Hindlimb muscle (tissue), 1 donor: Measurements from ENCODE around the gene NUP214. TPM values are rescaled to one million over a fixed set of nuclear protein-coding genes. Genes with fewer than 3 reads are reported as not detected.
A peak's percentile ranks its signal among the peaks of the same experiment; 100 is the strongest.
"Not testable (repeated sequence)": the region's sequence is repeated elsewhere in the genome, so short reads cannot be mapped to it uniquely, and the experiment has no call there.

Source experiments
- DNase-seq: peaks from one replicate; pipeline ENCODE4 v3.0.0-alpha.2; 2013
- polyA plus RNA-seq: library from polyadenylated mRNA; unstranded; fragments of 120-200 nt; gene quantifications from one replicate; pipeline ENCODE4 v1.2.1, GENCODE V29; 2013; ENCODE audit not compliant: insufficient read length

The NUP214 gene
- polyA plus RNA-seq, 1 donor, result 34.7 TPM

DNA sequence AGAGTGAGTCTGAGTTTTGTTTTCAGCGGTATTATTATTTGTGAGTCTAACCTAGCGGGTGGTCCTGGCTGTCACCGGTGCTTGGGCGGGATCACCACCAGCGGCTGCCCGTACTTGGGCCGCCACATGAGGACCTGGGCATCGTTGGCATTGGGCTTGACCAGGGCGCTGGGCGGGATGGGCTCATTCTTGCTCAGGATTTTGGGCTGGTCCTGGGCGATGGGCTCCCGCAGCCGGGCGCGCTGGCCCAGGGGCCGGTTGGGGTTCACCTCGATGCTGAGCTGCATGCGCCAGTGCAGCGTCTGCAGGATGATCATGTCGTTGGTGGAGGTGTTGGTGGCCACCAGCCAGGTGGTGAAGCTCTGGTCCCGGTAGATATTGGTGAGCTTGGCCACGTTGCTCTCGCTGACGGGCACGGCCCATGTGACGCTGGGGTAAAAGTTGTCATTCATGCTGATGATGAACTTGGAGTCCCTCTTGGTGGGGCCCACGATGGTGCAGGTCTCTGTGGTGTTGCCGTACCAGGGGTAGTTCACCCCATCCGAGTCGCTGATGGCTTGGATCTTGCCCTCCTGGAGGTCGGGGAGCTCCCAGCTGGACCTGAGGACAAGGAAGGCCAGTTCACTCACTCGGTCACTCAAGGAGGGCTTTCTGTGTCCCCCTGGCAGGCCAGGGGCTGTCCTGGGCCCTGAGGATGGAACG is 135.5 kb downstream of the NUP214 start:
- DNase-seq, result no peak

DNA sequence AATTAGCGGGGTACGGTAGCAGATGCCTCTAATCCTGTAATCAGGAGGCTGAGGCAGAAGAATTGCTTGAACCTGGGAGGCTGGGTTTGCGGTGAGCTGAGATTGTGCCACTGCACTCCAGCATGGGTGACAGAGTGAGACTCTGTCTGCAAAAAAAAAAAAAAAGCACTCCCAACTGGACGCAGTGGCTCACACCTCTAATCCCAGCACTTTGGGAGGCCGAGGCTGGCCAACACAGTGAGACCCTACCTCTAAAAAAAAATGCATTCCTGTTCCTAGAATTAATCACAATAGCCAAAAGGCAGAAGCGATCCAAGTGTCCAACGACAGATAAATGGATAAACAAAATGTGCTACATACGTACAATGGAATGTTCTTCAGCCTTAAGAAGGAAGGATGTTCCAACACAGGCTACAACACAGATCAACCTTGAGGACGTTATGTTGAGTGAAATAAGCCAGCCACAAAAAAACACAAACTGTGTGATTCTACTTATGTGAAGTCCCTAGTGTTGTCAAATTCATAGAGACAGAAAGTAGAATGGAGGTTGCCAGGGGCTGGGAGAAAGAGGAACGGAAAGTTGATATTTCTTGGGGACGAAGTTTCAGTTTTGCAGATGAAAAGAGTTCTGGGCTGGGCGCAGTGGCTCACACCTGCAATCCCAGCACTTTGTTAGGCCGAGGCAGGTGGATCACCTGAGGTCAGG is 137.1 kb downstream of the NUP214 start:
- DNase-seq, result no peak

DNA sequence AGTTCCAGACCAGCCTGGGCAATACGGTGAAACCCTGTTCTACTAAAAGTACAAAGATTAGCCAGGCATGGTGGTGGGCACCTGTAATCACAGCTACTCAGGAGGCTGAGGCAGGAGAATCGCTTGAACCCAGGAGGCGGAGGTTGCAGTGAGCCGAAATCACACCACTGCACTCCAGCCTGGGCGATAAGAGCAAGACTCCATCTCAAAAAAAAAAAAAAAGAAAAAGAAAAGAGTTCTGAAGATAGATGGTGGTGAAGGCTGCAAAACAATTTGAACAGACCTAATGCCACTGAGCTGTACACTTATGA is 137.6 kb downstream of the NUP214 start:
- DNase-seq, result not testable (repeated sequence)

DNA sequence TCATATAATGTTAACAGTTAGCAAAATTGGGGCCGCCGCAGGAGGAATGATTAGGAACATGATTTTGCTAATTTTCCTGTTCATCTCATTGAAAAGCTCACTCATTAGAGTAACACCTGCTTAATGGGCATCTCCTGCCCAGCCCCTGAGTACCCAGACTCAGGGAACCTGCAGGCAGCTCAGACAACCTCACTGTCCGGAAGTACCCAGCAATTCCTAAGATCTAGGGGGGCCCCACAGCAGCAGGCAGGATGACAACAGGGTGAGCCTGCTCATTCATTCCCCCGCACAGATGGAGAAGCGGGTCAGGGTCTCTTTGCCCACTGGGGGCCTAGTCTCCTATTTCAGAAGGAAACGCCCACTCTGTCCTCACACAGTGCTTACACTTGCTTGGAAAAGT is 138.3 kb downstream of the NUP214 start:
- no peak for DNase-seq

DNA sequence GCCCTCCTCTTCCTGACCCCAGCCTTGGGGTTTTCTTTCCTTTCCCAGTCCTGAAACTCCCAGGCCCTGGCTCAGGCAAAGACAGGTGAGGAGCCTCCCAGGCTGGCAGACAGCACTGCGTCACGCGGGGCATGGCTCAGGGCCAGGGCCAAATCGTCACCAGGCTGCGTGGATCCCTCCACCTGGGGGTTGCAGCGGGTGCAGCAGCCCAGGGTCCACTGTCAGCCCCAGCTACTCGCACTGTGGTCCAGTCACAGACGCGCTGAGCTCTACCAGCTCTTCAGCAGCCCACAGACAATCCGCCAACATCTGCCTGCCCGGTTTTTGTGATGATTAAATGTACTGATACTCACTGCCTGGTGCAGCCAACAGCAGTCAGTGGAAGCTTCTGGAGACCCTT is 138.8 kb downstream of the NUP214 start:
- no peak for DNase-seq

DNA sequence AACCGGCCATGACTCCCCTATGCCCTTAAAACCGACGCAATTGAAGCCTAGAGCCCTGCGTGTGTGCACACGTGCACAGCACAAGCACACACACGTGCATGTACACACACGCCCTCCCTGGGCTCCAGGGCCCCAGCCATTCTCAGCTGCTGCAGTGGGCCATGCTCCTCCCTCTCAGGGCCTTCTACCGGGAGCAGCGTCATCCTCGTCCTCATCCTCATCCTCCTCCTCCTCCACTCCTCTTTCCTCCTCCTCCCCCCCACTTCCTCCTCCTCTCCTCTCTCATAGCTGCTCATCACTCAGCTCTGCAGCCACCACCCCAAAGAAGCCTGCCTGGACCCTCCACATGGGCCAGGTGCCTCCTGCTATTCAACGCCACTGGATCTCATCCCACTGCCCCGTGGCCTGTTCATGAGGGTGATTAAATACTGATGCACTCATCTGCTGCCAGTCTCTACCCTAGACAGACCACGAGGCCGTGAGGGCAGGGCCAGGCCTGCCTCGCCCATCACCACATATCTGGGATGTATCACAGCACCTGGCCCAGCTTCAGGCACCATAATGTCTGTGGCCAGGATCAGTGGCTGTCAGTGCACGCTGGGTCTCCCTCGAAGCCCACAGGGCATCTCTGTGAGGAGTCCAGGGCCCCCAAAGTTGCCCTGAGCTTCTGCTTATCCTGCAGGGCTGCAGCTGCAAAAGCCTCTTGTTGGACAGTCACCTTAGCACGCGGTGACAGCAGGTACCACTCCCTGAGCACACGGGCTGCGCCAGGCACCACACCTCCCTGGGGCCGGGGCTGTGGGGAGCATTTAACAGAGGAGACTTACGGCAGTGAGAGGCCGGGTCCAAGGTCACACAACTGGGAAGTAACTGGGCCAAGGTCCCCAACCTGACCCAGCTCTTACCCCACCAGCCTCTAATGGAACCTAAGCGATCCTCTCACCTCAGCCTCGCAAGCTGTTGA is 141.2 kb downstream of the NUP214 start:
- DNase-seq, result no peak

DNA sequence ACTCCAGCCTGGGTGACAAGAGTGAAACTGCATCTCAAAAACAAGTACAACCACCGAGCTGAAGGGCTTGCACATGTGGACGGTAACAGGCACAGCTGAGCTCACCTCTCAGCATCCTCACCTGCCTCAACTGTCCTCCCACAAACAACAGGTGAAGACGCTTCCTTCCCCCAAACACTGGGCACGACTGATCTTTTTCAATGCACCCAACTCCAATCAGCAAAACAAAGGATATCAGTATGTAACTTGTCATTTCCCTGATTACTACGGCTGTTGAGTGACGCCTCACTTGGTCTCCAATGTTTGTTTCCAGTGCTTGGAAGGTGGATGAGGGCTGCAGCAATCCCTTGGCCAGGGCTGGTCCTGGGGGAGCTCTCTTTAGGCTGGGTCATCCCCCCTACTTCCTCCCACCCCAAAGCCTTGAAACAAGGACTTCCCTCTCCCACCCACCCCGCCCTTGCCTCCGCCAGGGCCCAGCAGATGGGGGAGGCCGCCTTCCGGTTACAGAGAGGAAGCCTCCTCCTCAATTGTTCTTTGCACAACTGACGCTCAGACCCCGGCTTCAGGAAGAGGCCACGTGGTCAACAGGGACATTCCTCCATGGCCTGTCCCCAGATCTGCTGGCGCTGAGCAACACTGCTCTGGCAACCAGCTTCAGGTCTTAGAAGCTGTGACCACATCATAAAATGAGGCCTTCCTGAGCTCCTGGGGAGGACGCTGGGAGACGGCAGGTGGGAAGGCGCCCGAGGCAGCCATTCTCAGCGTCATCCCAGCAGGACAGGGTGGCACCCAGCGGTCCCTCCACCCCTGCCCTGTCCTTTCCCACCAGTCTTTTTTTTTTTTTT is 145.0 kb downstream of the NUP214 start:
- peak; percentile 54 for DNase-seq

DNA sequence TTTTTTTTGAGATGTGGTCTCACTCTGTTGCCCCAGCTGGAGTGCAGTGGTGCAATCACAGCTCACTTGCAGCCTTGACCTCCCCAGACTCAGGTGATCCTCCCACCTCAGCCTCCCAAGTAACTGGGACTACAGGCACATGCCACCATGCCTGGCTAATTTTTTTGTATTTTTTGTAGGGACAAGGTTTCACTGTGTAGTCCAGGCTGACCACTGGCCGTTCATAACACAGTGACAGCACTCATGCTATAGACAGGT is 145.6 kb downstream of the NUP214 start:
- not testable (repeated sequence) for DNase-seq

DNA sequence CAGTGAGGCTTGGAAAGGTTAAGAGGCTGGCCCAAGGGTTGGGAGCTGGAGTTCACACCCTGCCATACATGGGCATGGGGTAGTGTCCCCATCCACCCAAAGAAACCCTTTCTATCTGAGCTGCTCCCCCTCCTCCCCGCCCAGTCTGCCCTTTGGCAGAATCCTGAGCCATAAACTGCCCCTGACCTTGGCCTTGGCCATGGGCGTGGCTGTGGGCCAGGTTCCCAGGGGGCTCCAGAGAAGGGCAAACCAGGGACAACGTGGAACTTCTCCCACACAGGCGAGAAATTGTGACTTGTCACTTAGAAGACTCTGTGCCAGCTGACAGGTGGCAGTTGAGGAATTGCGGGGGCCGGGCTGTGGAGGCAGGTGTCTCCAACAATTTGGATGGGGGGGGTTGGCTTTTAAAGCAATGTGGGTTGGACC is 146.1 kb downstream of the NUP214 start:
- no peak for DNase-seq

DNA sequence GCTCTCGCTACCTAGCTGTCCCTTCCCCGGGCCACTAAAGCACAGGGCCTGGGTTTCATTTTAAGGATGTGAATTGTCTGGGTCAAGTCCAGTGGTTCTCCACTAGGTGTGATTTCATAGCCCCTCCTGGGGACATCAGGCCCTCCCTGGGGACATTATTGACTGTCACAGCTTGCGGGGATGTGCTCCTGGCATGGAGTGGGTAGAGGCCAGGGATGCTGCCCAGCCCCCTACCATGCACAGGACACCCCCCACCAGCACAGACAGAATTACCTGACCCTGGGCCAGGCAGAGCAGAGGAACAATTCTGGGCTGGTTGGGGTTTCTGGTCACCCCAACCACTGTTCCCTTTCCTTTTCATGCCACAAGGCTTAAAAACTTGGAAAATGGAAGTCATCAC is 146.8 kb downstream of the NUP214 start:
- no peak for DNase-seq

DNA sequence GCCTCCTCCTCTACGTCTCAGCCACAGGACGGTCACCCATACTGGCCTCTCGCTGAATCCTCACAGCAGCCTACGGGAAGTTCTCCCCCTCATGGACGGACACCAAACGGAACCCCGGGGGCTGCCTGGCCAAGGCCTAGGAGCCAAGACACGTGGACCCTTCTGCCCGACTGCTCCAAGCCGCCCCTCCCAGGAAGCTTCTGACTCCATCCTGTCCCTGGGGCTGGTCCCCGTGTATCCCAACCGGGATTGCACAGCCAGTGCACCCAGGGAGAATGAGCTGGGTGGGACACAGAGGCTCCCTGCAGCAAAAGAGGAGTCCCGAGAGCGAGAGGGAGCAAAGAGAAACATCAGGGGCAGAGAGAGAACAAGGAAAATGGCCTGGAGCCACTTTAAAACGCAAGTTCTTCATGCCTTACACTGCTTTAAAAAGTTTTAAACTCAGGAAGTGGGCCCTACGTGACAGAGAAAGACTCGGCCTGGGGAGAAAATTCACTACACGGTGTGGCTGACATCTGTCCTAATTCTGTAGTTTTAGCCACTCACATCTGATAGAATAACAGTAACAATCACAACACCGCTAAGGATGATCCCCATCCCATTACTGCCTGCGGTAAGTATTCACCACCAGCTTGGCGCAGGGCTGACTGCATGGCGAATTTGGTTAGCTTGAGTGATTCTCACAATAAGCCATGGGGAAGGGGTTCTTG is 147.9 kb downstream of the NUP214 start:
- DNase-seq, result no peak

DNA sequence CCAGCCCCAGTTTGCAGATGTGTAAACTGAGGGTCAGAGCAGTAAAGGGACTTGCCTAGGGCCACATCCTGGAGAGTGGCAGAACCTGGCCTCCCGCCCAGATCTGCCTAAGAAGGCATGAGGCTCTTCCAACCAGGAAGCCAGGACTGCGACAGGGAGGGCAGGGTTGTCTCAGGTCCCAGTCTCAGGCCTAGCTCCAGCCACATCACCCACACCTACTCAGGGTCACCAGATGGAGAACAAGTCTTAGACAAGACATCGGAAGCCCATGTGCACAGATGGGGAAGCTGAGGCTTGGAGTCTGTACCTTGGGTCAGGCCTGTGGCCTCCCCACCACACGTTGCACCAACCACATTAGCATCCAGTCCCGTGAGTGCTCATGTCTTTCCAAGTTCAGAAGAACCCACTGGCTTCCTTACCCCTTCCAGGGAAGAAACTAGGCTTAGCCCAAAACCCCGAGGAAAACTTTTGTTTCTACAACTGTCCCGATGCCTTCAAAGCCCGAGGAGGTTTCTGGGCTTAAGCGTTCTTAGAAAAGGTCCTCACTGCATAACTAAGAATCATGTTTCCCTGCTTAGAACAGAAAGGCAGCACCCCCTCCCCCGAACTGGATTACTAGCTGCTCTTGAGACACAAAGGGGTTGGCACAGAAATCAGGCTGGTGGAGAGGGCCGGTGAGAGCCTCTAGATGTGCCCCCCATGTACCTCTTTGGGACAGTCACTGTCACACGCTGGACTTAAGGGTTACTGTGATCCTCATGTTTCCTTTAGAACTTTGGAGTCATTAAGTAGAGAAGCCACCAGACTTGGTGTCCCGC is 148.7 kb downstream of the NUP214 start:
- DNase-seq, result no peak

DNA sequence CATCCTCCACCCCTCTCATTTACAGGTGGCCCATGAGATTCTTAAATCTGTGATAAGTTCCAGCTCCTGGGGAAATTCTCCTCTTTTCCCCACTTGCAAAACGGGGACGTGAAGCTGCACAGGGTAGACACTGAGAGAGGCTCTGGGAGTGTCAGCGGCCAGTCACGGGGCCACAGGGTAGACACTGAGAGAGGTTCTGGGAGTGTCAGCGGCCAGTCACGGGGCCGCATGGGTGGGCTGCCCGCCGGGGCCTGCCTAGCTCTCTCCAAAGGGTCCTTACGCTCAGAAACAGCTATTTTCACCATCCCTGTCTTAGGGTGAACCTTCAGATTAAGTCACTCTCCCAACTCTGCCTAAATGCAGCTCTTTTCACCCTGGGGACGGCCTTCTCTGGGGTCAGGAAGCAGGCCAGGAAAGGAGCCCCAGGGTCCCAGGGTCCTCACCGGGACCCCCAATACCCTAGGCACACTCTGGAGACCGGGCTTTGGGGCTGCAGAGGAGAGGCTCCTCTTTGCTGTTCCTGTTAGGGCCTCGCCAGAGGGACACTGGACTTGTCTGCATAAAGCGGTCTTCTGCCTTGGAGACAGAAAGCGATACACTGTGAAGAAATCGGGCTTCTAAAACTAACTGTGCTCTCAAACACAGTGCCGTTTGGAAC is 149.4 kb downstream of the NUP214 start:
- no peak for DNase-seq

DNA sequence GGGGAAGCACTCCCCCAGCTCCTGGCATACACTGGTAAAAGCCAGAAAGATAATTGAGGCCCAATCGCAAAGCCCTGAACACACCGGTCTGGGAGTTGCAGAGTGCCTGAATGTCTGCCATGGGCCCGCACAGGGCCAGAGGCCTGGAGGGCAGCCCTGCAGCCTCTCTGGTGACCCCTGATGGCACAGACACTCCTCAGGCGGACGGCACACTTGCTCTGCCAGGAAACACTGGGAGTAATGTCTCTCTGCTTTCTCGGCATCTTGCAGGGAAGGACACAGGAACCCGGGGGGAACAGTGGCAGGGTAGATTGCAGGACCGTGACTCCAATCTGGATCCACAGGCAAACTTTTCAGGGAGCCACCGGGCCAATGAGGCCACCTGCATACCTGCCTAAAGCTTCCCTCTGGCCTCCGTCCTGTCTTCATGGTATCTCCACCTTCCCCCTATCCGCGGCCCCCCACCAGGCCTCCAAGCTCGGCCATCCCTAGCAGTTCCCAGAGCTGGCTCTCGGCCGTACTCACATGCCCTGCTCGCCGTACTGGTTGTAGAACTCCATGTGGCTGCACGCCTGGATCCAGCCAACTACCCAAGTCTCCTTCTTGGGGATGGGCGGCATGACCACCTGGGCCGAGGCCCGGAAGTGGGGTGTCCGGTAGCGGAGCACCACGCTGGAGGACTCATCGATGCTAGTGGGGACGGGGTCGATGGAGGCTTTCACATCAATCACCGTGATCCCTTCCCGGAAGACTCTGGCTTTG is 150.1 kb downstream of the NUP214 start:
- DNase-seq, result no peak

DNA sequence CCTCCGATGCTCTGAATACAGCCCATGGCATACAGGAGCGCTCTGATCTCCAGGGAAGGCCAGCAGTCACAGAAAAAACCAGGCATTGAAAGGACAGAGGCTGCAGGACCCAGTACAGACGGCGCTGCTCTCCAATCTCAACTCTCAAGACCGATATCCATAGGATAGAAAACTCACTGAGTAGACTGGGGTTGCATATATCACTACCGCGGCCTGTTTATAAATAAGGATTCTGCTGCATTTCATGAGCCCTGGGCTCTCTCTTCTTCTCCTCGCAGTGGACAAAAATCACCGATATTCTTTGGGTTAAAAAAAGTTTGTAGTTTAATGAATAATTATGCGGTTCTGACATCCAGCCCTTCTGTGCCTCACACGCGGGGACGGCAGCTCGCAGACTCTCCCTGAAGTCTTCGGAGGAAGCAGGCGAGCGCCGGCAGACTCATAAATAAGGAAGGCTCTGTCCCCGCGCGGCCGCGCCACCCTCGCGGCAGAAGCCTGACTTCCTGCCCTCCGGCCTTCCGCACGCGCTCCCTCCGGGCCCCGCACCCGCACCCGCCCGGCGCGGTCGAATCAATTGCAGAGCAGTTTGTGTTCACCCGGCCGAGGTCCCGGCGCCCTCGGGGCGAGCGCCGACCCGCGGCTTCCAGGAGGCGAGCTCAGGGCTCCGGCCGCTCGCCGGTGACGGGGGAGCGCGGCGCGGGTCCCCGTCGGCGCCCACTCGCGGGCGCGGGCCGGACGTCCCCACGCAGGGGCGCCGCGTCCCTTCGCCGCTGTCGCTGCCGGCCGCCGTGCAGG is 150.9 kb downstream of the NUP214 start, which contains the start of gene FAM78A:
TSS of gene FAM78A (minus strand) at position 417 of the 795 bp plus-strand sequence. CDS start at position 86, 331 bp downstream.
- DNase-seq, result no peak

DNA sequence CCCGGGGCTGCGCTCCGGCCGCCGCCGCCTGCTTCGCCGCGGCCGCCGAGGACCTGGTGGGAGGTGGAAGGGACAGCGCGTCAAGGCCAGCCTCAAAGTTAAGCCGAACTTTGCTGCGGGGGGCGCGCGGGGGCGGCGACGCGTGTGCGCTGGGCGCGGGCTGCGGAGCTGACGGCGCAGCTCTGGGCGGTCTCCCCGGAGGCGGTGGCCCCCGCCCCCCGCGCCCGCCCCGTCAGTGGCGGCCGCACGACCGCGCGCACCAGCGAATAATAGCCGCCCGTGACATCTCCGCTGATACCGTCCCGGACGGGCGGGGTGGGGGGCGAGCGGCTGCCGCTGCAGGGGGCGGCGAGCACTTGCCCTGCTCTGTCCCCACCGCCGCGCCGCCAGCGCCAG is 151.5 kb downstream of the NUP214 start:
- DNase-seq, result no peak

DNA sequence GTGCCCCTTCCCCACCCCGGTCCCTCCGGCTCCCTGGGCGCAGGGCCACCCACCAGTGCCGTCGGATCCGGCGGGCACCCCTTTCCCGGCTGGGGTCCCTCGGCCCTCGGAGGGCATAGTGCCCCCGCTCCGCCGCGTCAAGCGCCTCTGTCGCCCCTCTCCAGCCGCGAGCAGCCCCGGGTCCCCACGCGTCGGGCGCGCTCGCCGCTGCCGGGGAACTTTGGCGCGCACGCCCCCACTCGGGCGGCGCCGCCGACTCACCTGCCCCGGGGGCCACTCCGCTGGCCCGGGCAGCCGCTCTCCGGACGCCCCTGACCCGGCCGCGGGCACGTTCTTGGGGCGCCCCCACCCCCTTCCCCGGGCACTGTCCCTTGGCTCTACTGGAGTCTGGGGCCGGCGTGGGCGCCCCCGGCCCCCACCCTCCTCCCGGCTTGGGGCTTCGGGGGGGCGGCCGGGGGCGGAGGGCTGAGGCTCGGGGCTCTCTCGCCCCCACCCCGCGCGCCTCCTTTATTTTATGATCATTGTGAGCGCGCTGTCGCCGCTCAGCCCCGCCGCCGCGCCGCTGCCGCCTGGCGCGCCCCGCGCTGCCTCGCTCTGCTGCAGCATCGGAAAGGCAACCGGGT is 152.0 kb downstream of the NUP214 start:
- no peak for DNase-seq
